PC-3 (cell line): ENCODE data around the gene IQGAP3. TPM values are rescaled to one million over a fixed set of nuclear protein-coding genes. Genes with fewer than 3 reads are reported as not detected.
A peak's percentile ranks its signal among the peaks of the same experiment; 100 is the strongest.

Source experiments
- ATAC-seq: fragments of 200-7000 bp; cut with Tn5 transposase; 2 replicates; pipeline ENCODE4 v1.9.1; 2020; ENCODE audit warnings: mild to moderate bottlenecking, moderate library complexity
- BruUV-seq: library from RNA; stranded (reverse); fragments of 400-500 nt; replicated peaks from 2 replicates; lab custom pipeline; 2021; lab: Mats Ljungman, UMichigan
- CTCF ChIA-PET: fragments of 300-600 bp; sonication (Branson Sonifier 250); formaldehyde crosslinking; loops from one replicate; lab custom pipeline; 2022; ENCODE audit warnings: antibody characterized with exemption; lab: Charles Lee
- POLR2A ChIA-PET: fragments of 300-600 bp; sonication (Branson Sonifier 250); formaldehyde crosslinking; loops from one replicate; lab custom pipeline; 2022; ENCODE audit warnings: antibody characterized with exemption; ENCODE audit not compliant: unreplicated experiment; lab: Charles Lee
- DNase-seq: peaks from one replicate; pipeline ENCODE4 v3.0.0-alpha.2; 2015
- H2AFZ ChIP-seq: fragments of 300-600 bp; sonication (generic); 2 replicates; pipeline ENCODE4 v1.6.0; 2016; ENCODE audit warnings: antibody characterized with exemption, low read length
- H3F3A ChIP-seq: fragments of 300-600 bp; sonication (generic); one replicate; pipeline ENCODE4 v1.6.0; 2017; ENCODE audit warnings: antibody characterized with exemption, low read length, control low read depth, mild to moderate bottlenecking; ENCODE audit not compliant: unreplicated experiment
- H3K27ac ChIP-seq: fragments of 300-600 bp; sonication (generic); 2 replicates; pipeline ENCODE4 v1.5.1; 2016; ENCODE audit warnings: mild to moderate bottlenecking, low read length
- H3K27me3 ChIP-seq: fragments of 300-600 bp; sonication (generic); 2 replicates; pipeline ENCODE4 v1.6.1; 2016; ENCODE audit warnings: low read length, mixed read lengths
- H3K36me3 ChIP-seq: fragments of 300-600 bp; sonication (generic); 2 replicates; pipeline ENCODE4 v1.6.1; 2016; ENCODE audit warnings: low read depth, mixed run types, low read length, mixed read lengths
- H3K4me1 ChIP-seq: fragments of 300-600 bp; sonication (generic); 2 replicates; pipeline ENCODE4 v1.5.1; 2016; ENCODE audit warnings: low read length; ENCODE audit not compliant: insufficient read depth
- H3K4me2 ChIP-seq: fragments of 300-600 bp; sonication (generic); 2 replicates; pipeline ENCODE4 v1.6.0; 2016; ENCODE audit warnings: low read length
- H3K4me3 ChIP-seq: fragments of 300-600 bp; sonication (generic); 2 replicates; pipeline ENCODE4 v1.5.1; 2016; ENCODE audit warnings: mild to moderate bottlenecking, low read length, mixed read lengths
- H3K79me2 ChIP-seq: fragments of 300-600 bp; sonication (generic); 2 replicates; pipeline ENCODE4 v1.6.1; 2017; ENCODE audit warnings: low read length, mixed read lengths
- H3K9ac ChIP-seq: fragments of 300-600 bp; sonication (generic); 2 replicates; pipeline ENCODE4 v1.6.0; 2016; ENCODE audit warnings: mild to moderate bottlenecking, low read length
- H3K9me2 ChIP-seq: fragments of 300-600 bp; sonication (generic); replicated peaks from 2 replicates; pipeline ENCODE4 v1.6.1; 2016; ENCODE audit warnings: mixed run types, low read length, mixed read lengths
- H3K9me3 ChIP-seq: fragments of 300-600 bp; sonication (generic); 2 replicates; pipeline ENCODE4 v1.6.1; 2016; ENCODE audit warnings: low read length, mixed read lengths
- H4K20me1 ChIP-seq: fragments of 300-600 bp; sonication (generic); 2 replicates; pipeline ENCODE4 v1.6.1; 2016; ENCODE audit warnings: low read length, mixed read lengths
- CTCF ChIP-seq: fragments of 300-600 bp; sonication (generic); conservative IDR thresholded peaks from 2 replicates; pipeline ENCODE4 v1.5.1; 2017; ENCODE audit warnings: antibody characterized with exemption, low read depth, mild to moderate bottlenecking, low read length
- EZH2 ChIP-seq: fragments of 300-600 bp; sonication (generic); IDR thresholded peaks from one replicate; pipeline ENCODE4 v1.6.1; 2017; ENCODE audit warnings: antibody characterized with exemption, mild to moderate bottlenecking, low read length; ENCODE audit not compliant: unreplicated experiment
- EZH2phosphoT487 ChIP-seq: fragments of 300-600 bp; sonication (generic); IDR thresholded peaks from 2 replicates; pipeline ENCODE4 v1.6.1; 2018; ENCODE audit warnings: mild to moderate bottlenecking, antibody characterized with exemption, low read length, borderline replicate concordance
- intact Hi-C: fragments of 100-400 bp; cut with micrococcal nuclease; formaldehyde crosslinking; loops from 2 replicates; pipeline ENCODE4 v1.9.0; 2023
- total RNA-seq: library from RNA; depleted of rRNA; stranded (reverse); fragments of >200 nt; gene quantifications from 2 replicates; pipeline ENCODE4 v1.2.3, GENCODE V29; 2014

IQGAP3 gene
- total RNA-seq, 1 experiment from 2014 or later = 54.3 TPM

DNA sequence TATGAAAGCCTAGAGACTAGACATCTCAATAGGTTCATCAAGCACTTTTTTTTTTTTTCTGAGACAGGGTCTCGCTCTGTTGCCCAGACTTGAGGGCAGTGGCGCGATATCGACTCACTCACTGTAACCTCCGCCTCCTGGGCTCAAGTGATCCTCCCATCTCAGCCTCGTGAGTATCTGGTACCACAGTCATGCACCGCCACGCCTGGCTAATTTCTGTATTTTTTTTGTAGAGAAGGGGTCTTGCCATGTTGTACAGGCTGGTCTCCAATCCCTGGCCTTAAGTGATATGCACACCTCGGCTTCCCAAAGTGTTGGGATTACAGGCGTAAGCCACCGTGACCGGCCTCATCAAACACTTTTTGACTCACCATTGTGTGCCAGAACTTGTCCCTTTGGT is 29.5 kb upstream of the IQGAP3 start:
- Histone ChIP-seq H3K79me2 (peaks cover 43% of the 10 kb centered on the region), H3K4me3 (peak overlapping the region; percentile 94), H3K9me3 (no peaks in the 10 kb centered on the region), H3K9ac (peak overlapping the region; percentile 92), H3K36me3 (peaks cover 25% of the 10 kb centered on the region), H3K4me1 (peaks cover 20% of the 10 kb centered on the region), H3F3A (no peaks in the 10 kb centered on the region), H2AFZ (peak overlapping the region; percentile 99), H3K27ac (peak overlapping the region; percentile 53), H3K27me3 (no peaks in the 10 kb centered on the region), H4K20me1 (no peaks in the 10 kb centered on the region), H3K4me2 (peak overlapping the region; percentile 93), H3K9me2 (no peaks in the 10 kb centered on the region)
- ATAC-seq = no peak
- no peak for DNase-seq
- ChIA-PET POLR2A (interaction anchor here (0.5 to 0.6 kb wide), 3 partner anchors 50 to 101 kb away, joined by 3 to 19 read pairs (median 4); partner anchors contain the start of gene MEF2D), CTCF (no interaction called here)
- intact Hi-C loops = no loop called here
- TF ChIP-seq EZH2 (no peak), CTCF (no peak), EZH2phosphoT487 (no peak)
- TSS peak; percentile 68 for BruUV-seq

GRCh38 chr1:156601122-156601830 is 28.9 kb upstream of the IQGAP3 start, which contains the start of gene GPATCH4:
Gene GPATCH4 (minus strand): TSS chr1:156601479.
- peak within 1 kb of the TSS; percentile 92 for H3K9ac ChIP-seq
- H3K9me3 ChIP-seq = no peaks in the 10 kb centered on the region
- peaks cover 43% of the 10 kb centered on the region for H3K79me2 ChIP-seq
- peak; percentile 90 for DNase-seq
- no peaks in the 10 kb centered on the region for H3K9me2 ChIP-seq
- H3K4me3 ChIP-seq = peak within 1 kb of the TSS; percentile 94
- H3F3A ChIP-seq = no peaks in the 10 kb centered on the region
- BruUV-seq = TSS peak; percentile 77
- no peak for TF ChIP-seq EZH2phosphoT487
- no peak for TF ChIP-seq CTCF
- no peak for TF ChIP-seq EZH2
- H4K20me1 ChIP-seq = no peaks in the 10 kb centered on the region
- H3K36me3 ChIP-seq = peaks cover 31% of the 10 kb centered on the region
- peak within 1 kb of the TSS; percentile 93 for H3K4me2 ChIP-seq
- peak within 1 kb of the TSS; percentile 99 for H2AFZ ChIP-seq
- H3K27me3 ChIP-seq = no peaks in the 10 kb centered on the region
- peak within 1 kb of the TSS; percentile 53 for H3K27ac ChIP-seq
- POLR2A ChIA-PET = interaction anchor here (0.5 to 0.6 kb wide), 4 partner anchors 14 to 101 kb away, joined by 3 to 19 read pairs (median 4); partner anchors contain the start of gene MEF2D
- peak; percentile 83 for ATAC-seq
- CTCF ChIA-PET = no interaction called here
- intact Hi-C loops = no loop called here
- peaks cover 20% of the 10 kb centered on the region for H3K4me1 ChIP-seq

DNA sequence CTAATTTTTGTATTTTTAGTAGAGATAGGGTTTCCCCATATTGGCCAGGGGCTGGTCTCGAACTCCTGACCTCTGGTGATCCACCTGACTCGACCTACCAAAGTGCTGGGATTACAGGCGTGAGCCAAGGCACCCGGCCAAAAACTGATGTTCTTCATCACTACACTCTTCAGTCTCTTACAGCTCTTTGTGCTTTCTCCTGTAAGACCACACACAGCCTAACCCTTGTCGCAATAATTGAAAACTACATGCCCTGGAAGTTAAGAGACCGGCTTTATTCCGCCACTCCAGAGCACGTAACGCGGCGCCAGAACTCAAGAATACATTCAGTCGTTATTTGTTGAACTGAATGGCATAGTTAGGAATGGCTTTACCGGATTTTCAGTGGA is 28.4 kb upstream of the IQGAP3 start:
- BruUV-seq = no TSS peak
- DNase-seq = no peak

More for the DNA sequence above, 28.4 kb upstream of the IQGAP3 start:
- no peaks in the 10 kb centered on the region for H4K20me1 ChIP-seq
- H3K9me2 ChIP-seq = no peaks in the 10 kb centered on the region
- H3K4me1 ChIP-seq = peaks cover 20% of the 10 kb centered on the region
- no peaks in the 10 kb centered on the region for H3F3A ChIP-seq
- no peaks in the 10 kb centered on the region for H3K9me3 ChIP-seq
- ChIA-PET CTCF (no interaction called here), POLR2A (no interaction called here)
- TF ChIP-seq CTCF (no peak), EZH2phosphoT487 (no peak), EZH2 (no peak)
- peak overlapping the region; percentile 92 for H3K9ac ChIP-seq
- H3K4me2 ChIP-seq = peak overlapping the region; percentile 93
- peaks cover 43% of the 10 kb centered on the region for H3K79me2 ChIP-seq
- peaks cover 36% of the 10 kb centered on the region for H3K36me3 ChIP-seq
- peak overlapping the region; percentile 94 for H3K4me3 ChIP-seq
- H3K27ac ChIP-seq = peak overlapping the region; percentile 53
- no peaks in the 10 kb centered on the region for H3K27me3 ChIP-seq
- ATAC-seq = peak; percentile 4
- H2AFZ ChIP-seq = peak overlapping the region; percentile 99
- intact Hi-C loops = no loop called here
